ENCODE data around the gene SSBP3. TPM values are rescaled to one million over a fixed set of nuclear protein-coding genes. Genes with fewer than 3 reads are reported as not detected.
A peak's percentile ranks its signal among the peaks of the same experiment; 100 is the strongest.

The SSBP3 gene
- total and polyA plus RNA-seq, 2 experiments from 2014 or later = 6.2 to 19.9 TPM

- H3K27ac ChIP-seq = no peak overlapping the region
- in situ Hi-C loops (cut with MboI) = loop anchor here (5.0 kb wide), 1 partner anchor 78 kb away; no protein-coding TSS in a partner anchor
These were observed 3.3 kb upstream of the SSBP3 start for GRCh38 chr1:54409156-54410142.

GRCh38 chr1:54408147-54409066 is 2.2 kb upstream of the SSBP3 start:
- Histone ChIP-seq H3K27ac (peak overlapping the region; percentile 90), H4K20me1 (ENCODE audit: insufficient read depth) (no peaks in the 10 kb centered on the region), H3K4me2 (ENCODE audit: unreplicated experiment) (peak overlapping the region; percentile 97), H3K9me3 (ENCODE audit: low read depth) (no peaks in the 10 kb centered on the region), H3K9ac (peak overlapping the region; percentile 81), H3K27me3 (replicated peaks; ENCODE audit: insufficient read depth) (no peaks in the 10 kb centered on the region), H3K4me1 (ENCODE audit: insufficient read depth) (peaks cover 32% of the 10 kb centered on the region), H3K9me2 (ENCODE audit: insufficient read depth) (no peaks in the 10 kb centered on the region), H3K36me3 (ENCODE audit: low read depth) (no peaks in the 10 kb centered on the region), H3F3A (ENCODE audit: insufficient read depth) (peaks cover 17% of the 10 kb centered on the region), H3K4me3 (peak overlapping the region; percentile 77), H3K79me2 (ENCODE audit: insufficient read depth) (peaks cover 21% of the 10 kb centered on the region), H2AFZ (peak overlapping the region; percentile 88)
- peak; percentile 93 for DNase-seq
- in situ Hi-C loops (cut with MboI) = no loop called here
- TF ChIP-seq EZH2 (IDR thresholded peaks at IDR 0.05; ENCODE audit: insufficient read depth, poor library complexity, severe bottlenecking) = no peak
- TF ChIP-seq EZH2phosphoT487 (IDR thresholded peaks at IDR 0.05; ENCODE audit: insufficient read depth, low read depth) = no peak
- WGBS, 2 experiments (ENCODE audit: low coverage in 1 of 2, low lambda C conversion rate in 2 of 2, missing lambda C conversion rate in 2 of 2) = 25 to 33% methylated on average over 9 of the region's 9 CpGs

More at GRCh38 chr1:54409156-54410142, 3.3 kb upstream of the SSBP3 start:
- Histone ChIP-seq H3K4me2 (ENCODE audit: unreplicated experiment) (no peak overlapping the region), H3K36me3 (ENCODE audit: low read depth) (no peaks in the 10 kb centered on the region), H3K9me2 (ENCODE audit: insufficient read depth) (no peaks in the 10 kb centered on the region), H3K79me2 (ENCODE audit: insufficient read depth) (peaks cover 11% of the 10 kb centered on the region), H3K27me3 (replicated peaks; ENCODE audit: insufficient read depth) (no peaks in the 10 kb centered on the region), H3K9me3 (ENCODE audit: low read depth) (no peaks in the 10 kb centered on the region), H3K4me1 (ENCODE audit: insufficient read depth) (peaks cover 27% of the 10 kb centered on the region), H3K4me3 (no peak overlapping the region), H2AFZ (peak overlapping the region; percentile 88; the same call in 1 of the 2 replicates), H4K20me1 (ENCODE audit: insufficient read depth) (no peaks in the 10 kb centered on the region), H3K9ac (no peak overlapping the region), H3F3A (ENCODE audit: insufficient read depth) (peaks cover 17% of the 10 kb centered on the region)
- 85 to 88% methylated on average over 8 to 9 of the region's 9 CpGs for WGBS, 2 experiments (ENCODE audit: low coverage in 1 of 2, low lambda C conversion rate in 2 of 2, missing lambda C conversion rate in 2 of 2)
- no peak for DNase-seq
- TF ChIP-seq EZH2 (IDR thresholded peaks at IDR 0.05; ENCODE audit: insufficient read depth, poor library complexity, severe bottlenecking) (no peak), EZH2phosphoT487 (IDR thresholded peaks at IDR 0.05; ENCODE audit: insufficient read depth, low read depth) (no peak)

GRCh38 chr1:54407404-54408146 is 1.4 kb upstream of the SSBP3 start:
- Histone ChIP-seq H3K4me2 (ENCODE audit: unreplicated experiment) (peak overlapping the region; percentile 97), H3K36me3 (ENCODE audit: low read depth) (no peaks in the 10 kb centered on the region), H3F3A (ENCODE audit: insufficient read depth) (peaks cover 17% of the 10 kb centered on the region), H3K27ac (peak overlapping the region; percentile 90), H3K9ac (peak overlapping the region; percentile 81), H3K9me2 (ENCODE audit: insufficient read depth) (no peaks in the 10 kb centered on the region), H3K79me2 (ENCODE audit: insufficient read depth) (peaks cover 29% of the 10 kb centered on the region), H3K27me3 (replicated peaks; ENCODE audit: insufficient read depth) (no peaks in the 10 kb centered on the region), H2AFZ (peak overlapping the region; percentile 88), H3K4me3 (peak overlapping the region; percentile 77), H3K4me1 (ENCODE audit: insufficient read depth) (peaks cover 35% of the 10 kb centered on the region), H4K20me1 (ENCODE audit: insufficient read depth) (no peaks in the 10 kb centered on the region), H3K9me3 (ENCODE audit: low read depth) (no peaks in the 10 kb centered on the region)
- WGBS, 2 experiments (ENCODE audit: low coverage in 1 of 2, low lambda C conversion rate in 2 of 2, missing lambda C conversion rate in 2 of 2) = 2% methylated on average over 15 of the region's 15 CpGs
- TF ChIP-seq EZH2phosphoT487 (IDR thresholded peaks at IDR 0.05; ENCODE audit: insufficient read depth, low read depth) (no peak), EZH2 (IDR thresholded peaks at IDR 0.05; ENCODE audit: insufficient read depth, poor library complexity, severe bottlenecking) (no peak)
- in situ Hi-C loops (cut with MboI) = no loop called here
- peak; percentile 98 for DNase-seq

- peak overlapping the region; percentile 77 for H3K4me3 ChIP-seq
- H3K79me2 ChIP-seq (ENCODE audit: insufficient read depth) = peaks cover 34% of the 10 kb centered on the region
- H3K4me2 ChIP-seq (ENCODE audit: unreplicated experiment) = peak overlapping the region; percentile 97
- peak overlapping the region; percentile 88 for H2AFZ ChIP-seq
- no peaks in the 10 kb centered on the region for H3K9me3 ChIP-seq (ENCODE audit: low read depth)
- no peak for DNase-seq
- H3K27ac ChIP-seq = peak overlapping the region; percentile 90
- no peaks in the 10 kb centered on the region for H3K9me2 ChIP-seq (ENCODE audit: insufficient read depth)
- H3K36me3 ChIP-seq (ENCODE audit: low read depth) = no peaks in the 10 kb centered on the region
- H3K27me3 ChIP-seq (replicated peaks; ENCODE audit: insufficient read depth) = no peaks in the 10 kb centered on the region
- in situ Hi-C loops (cut with MboI) = no loop called here
- H4K20me1 ChIP-seq (ENCODE audit: insufficient read depth) = no peaks in the 10 kb centered on the region
- TF ChIP-seq EZH2phosphoT487 (IDR thresholded peaks at IDR 0.05; ENCODE audit: insufficient read depth, low read depth) = no peak
- H3K9ac ChIP-seq = peak overlapping the region; percentile 81
- H3K4me1 ChIP-seq (ENCODE audit: insufficient read depth) = peaks cover 35% of the 10 kb centered on the region
- WGBS, 2 experiments (ENCODE audit: low coverage in 1 of 2, low lambda C conversion rate in 2 of 2, missing lambda C conversion rate in 2 of 2) = 0% methylated on average over 11 to 12 of the region's 12 CpGs
- H3F3A ChIP-seq (ENCODE audit: insufficient read depth) = peaks cover 17% of the 10 kb centered on the region
These were observed 885 bp upstream of the SSBP3 start for GRCh38 chr1:54407154-54407403.
